T-cell (primary cell): Measurements from ENCODE around the gene C2orf42. TPM values are rescaled to one million over a fixed set of nuclear protein-coding genes. Genes with fewer than 3 reads are reported as not detected.

Source experiments
- ATAC-seq, 4 experiments: fragments of 200-7000 bp in 3 of 4; fragments of 150-1000 bp in 1 of 4; cut with Tn5 transposase; replicated peaks in 1 of 4; 1 replicate in 3 of 4; 2 replicates in 1 of 4; pipeline ENCODE4 v1.10.0; 2021; ENCODE audit warnings: moderate library complexity in 3 of 4, mild to moderate bottlenecking in 2 of 4, moderate number of reproducible peaks in 1 of 4
- CTCF ChIA-PET, 2 donors: fragments of 300-600 bp; sonication (Branson Sonifier 250); formaldehyde crosslinking; loops; one replicate each; lab custom pipeline; 2022; ENCODE audit warnings: antibody characterized with exemption in 2 of 2; lab: Charles Lee
- POLR2A ChIA-PET, 2 donors: fragments of 300-600 bp; sonication (Branson Sonifier 250); formaldehyde crosslinking; loops; one replicate each; lab custom pipeline; 2022; ENCODE audit warnings: antibody characterized with exemption in 2 of 2; lab: Charles Lee
- DNase-seq, 35 experiments: peaks; one replicate each; pipeline versions ENCODE4 v3.0.0 to v3.0.0-alpha.2; 2013 to 2023
- H3K27ac ChIP-seq: one replicate; pipeline ENCODE4 v1.5.1; 2013; ENCODE audit warnings: low read length
- H3K27me3 ChIP-seq, 2 experiments: replicated peaks in 1 of 2; 1 replicate in 1 of 2; 2 replicates in 1 of 2; pipeline versions ENCODE4 v1.6.1 to v1.7.0; 2013; ENCODE audit warnings: low read length in 1 of 2, mixed read lengths in 1 of 2; ENCODE audit not compliant: control insufficient read depth in 2 of 2, insufficient read depth in 2 of 2; ENCODE audit errors: extremely low read depth in 1 of 2
- H3K36me3 ChIP-seq, 2 donors: 1 replicate in 1 of 2; 2 replicates in 1 of 2; pipeline versions ENCODE4 v1.6.1 to v1.7.0; 2013; ENCODE audit warnings: low read length in 1 of 2; ENCODE audit not compliant: control insufficient read depth in 2 of 2, insufficient read depth in 1 of 2; ENCODE audit errors: extremely low read depth in 1 of 2
- H3K4me1 ChIP-seq, 2 experiments: 1 replicate in 1 of 2; 2 replicates in 1 of 2; pipeline versions ENCODE4 v1.6.1 to v1.7.0; 2013; ENCODE audit warnings: low read length in 2 of 2, mixed read lengths in 1 of 2; ENCODE audit not compliant: insufficient read depth in 2 of 2, control insufficient read depth in 1 of 2; ENCODE audit errors: extremely low read depth in 1 of 2
- H3K4me3 ChIP-seq, 2 donors: 1 replicate in 1 of 2; 2 replicates in 1 of 2; pipeline versions ENCODE4 v1.5.1 to v1.7.0; 2013; ENCODE audit warnings: mild to moderate bottlenecking in 2 of 2, low read length in 1 of 2, moderate library complexity in 1 of 2; ENCODE audit not compliant: control insufficient read depth in 1 of 2; ENCODE audit errors: extremely low read depth in 1 of 2
- H3K9me3 ChIP-seq: 2 replicates; pipeline ENCODE4 v1.7.0; 2013
- H3K27ac Mint-ChIP-seq, 2 donors: one replicate each; pipeline ENCODE4 v1.8.0; 2020 to 2021; ENCODE audit warnings: mild to moderate bottlenecking in 2 of 2, mixed read lengths in 2 of 2
- H3K27me3 Mint-ChIP-seq, 2 donors: one replicate each; pipeline ENCODE4 v1.8.0; 2021 to 2022; ENCODE audit warnings: mixed read lengths in 2 of 2
- H3K36me3 Mint-ChIP-seq: one replicate; pipeline ENCODE4 v1.8.0; 2021; ENCODE audit warnings: mixed read lengths
- H3K4me1 Mint-ChIP-seq, 3 donors: one replicate each; pipeline ENCODE4 v1.8.0; 2020 to 2022; ENCODE audit warnings: mixed read lengths in 3 of 3, mild to moderate bottlenecking in 1 of 3
- H3K4me3 Mint-ChIP-seq, 3 donors: one replicate each; pipeline ENCODE4 v1.8.0; 2020 to 2022; ENCODE audit warnings: mild to moderate bottlenecking in 3 of 3, mixed read lengths in 3 of 3, moderate library complexity in 3 of 3
- H3K9me3 Mint-ChIP-seq, 3 donors: one replicate each; pipeline ENCODE4 v1.8.0; 2020 to 2022; ENCODE audit warnings: mixed read lengths in 3 of 3
- WGBS: methylation state at CpG from one replicate; pipeline ENCODE4 v1.1.5; 2013; ENCODE audit warnings: missing lambda C conversion rate; ENCODE audit not compliant: insufficient coverage; 5-methylcytosine and 5-hydroxymethylcytosine counted together
- total RNA-seq, 35 experiments: library from RNA in 6 of 35; stranded (reverse) in 6 of 35; fragments of 120-200 nt in 1 of 35; gene quantifications; one replicate each; pipeline versions ENCODE4 v1.2.1 to v1.2.4 and lab custom pipeline; 2013 to 2026

Gene C2orf42
- total RNA-seq, 5 donors from 2014 or later (not counting 1 experiment from before 2014, with no cell fraction given), result 23.3 to 45.9 (median 39.1) TPM

DNA sequence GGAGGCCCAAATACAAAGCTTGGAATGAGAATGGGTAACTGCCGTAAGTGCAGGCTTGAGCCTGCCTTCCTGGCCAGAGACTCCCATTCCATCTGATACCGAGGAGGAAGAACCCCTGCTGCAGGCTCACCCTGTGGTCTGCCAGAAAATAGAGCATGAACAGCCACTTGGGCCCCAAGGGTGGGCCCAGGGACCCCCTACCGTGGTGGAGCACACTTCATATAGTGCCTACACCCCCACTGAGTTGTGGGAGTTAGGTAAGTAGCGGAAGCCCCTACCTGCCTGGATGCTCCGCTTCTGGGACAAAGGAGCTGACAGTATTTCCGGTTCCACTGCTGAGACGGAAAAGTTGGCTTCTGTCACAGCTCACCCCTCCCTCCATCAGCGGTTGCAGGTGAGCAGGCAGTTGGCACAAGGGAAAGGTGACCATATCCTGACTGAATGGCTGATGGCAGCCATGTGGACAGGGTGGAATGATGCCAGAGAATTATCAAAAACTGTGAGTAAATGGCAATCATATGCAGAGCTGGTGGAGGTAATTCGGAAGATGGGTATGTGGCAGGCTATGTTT lies 11.5 kb upstream of the C2orf42 start:
- Mint-ChIP-seq H3K4me3 (no peak overlapping the region), H3K27ac (no peak overlapping the region), H3K36me3 (no peaks in the 10 kb centered on the region), H3K4me1 (no peaks in the 10 kb centered on the region), H3K27me3 (peaks cover 0 to 3% of the 10 kb centered on the region in 2 donors), H3K9me3 (no peaks in the 10 kb centered on the region)
- Histone ChIP-seq H3K27ac (no peak overlapping the region), H3K36me3 (no peaks in the 10 kb centered on the region), H3K9me3 (no peaks in the 10 kb centered on the region), H3K4me1 (no peaks in the 10 kb centered on the region), H3K27me3 (no peaks in the 10 kb centered on the region), H3K4me3 (no peak overlapping the region)
- DNase-seq (no peak), ATAC-seq (no peak)
- ChIA-PET CTCF (interaction anchor here in 1 of 2 donors (0.7 kb wide), 1 partner anchor 170 kb away, joined by 3 read pairs; no protein-coding TSS in a partner anchor), POLR2A (no interaction called here)
- WGBS, result 95% methylated on average over 2 of the region's 9 CpGs

DNA sequence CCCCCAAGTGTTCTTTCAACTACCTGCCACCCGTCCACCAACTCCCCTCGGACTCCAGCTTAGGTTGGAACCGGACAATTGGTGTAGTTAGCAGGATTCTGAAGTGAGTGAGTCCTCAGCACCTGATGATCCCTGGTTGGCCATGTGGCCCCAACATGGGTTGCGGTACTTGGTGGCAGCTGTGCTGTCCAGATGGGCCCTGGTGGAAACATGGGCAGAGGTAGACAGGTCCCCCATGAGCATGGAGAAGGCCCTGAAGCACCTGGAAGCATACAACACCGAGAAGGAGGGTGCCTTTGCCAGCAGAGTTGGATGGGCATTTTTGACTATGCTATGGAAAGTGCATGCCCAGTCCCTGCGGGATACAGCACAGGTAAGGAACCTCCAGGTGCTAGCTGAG lies 11.0 kb upstream of the C2orf42 start:
- no peak overlapping the region for H3K27ac ChIP-seq
- no peak for ATAC-seq
- no peak overlapping the region for H3K4me3 Mint-ChIP-seq
- DNase-seq, result no peak
- H3K9me3 ChIP-seq, result no peaks in the 10 kb centered on the region
- H3K27ac Mint-ChIP-seq, result no peak overlapping the region
- WGBS, result 96% methylated on average over 4 of the region's 6 CpGs
- H3K9me3 Mint-ChIP-seq, result no peaks in the 10 kb centered on the region
- no peaks in the 10 kb centered on the region for H3K36me3 ChIP-seq
- H3K4me1 ChIP-seq, result no peaks in the 10 kb centered on the region
- no peak overlapping the region for H3K4me3 ChIP-seq
- H3K36me3 Mint-ChIP-seq, result no peaks in the 10 kb centered on the region
- POLR2A ChIA-PET, result no interaction called here
- CTCF ChIA-PET, result no interaction called here
- peaks cover 0 to 3% of the 10 kb centered on the region in 2 donors for H3K27me3 Mint-ChIP-seq
- H3K4me1 Mint-ChIP-seq, result no peaks in the 10 kb centered on the region
- no peaks in the 10 kb centered on the region for H3K27me3 ChIP-seq

DNA sequence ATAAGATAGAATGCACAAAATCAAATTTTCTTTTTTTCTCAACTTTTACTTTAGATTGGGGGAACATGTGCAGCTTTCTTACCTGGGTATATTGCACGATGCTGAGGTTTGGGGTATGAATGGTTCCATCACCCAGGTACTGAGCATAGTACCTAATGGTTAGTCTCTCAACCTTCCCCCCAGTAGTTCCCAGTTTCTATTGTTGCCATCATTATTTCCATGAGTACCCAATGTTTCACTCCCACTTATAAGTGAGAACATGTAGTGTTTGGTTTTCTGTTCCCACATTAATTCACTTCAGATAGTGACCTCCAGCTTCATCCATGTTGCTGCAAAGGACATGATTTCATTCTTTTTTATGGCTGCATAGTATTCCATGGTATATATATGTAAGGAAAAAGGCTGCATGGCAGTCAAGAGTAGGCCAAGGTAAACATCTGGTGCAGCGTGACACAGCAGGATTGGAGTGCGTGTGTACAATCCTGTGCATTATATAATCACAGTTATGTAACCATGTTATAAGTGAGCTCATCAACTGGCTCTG lies 10.5 kb upstream of the C2orf42 start:
- Mint-ChIP-seq H3K27me3 (peaks cover 0 to 3% of the 10 kb centered on the region in 2 donors), H3K4me3 (no peak overlapping the region), H3K4me1 (no peaks in the 10 kb centered on the region), H3K36me3 (no peaks in the 10 kb centered on the region), H3K27ac (no peak overlapping the region), H3K9me3 (no peaks in the 10 kb centered on the region)
- Histone ChIP-seq H3K4me1 (no peaks in the 10 kb centered on the region), H3K9me3 (no peaks in the 10 kb centered on the region), H3K27ac (no peak overlapping the region), H3K27me3 (no peaks in the 10 kb centered on the region), H3K36me3 (no peaks in the 10 kb centered on the region), H3K4me3 (no peak overlapping the region)
- WGBS, result no CpG with 5 or more reads among the region's 3 CpGs
- ChIA-PET CTCF (no interaction called here), POLR2A (no interaction called here)
- DNase-seq, result no peak
- ATAC-seq, result no peak

GRCh38 chr2:70199320-70199864 lies 8.6 kb upstream of the C2orf42 start:
- Mint-ChIP-seq H3K4me3 (no peak overlapping the region), H3K9me3 (no peaks in the 10 kb centered on the region), H3K27ac (no peak overlapping the region), H3K36me3 (no peaks in the 10 kb centered on the region), H3K27me3 (peaks cover 0 to 3% of the 10 kb centered on the region in 2 donors), H3K4me1 (no peaks in the 10 kb centered on the region)
- no peaks in the 10 kb centered on the region for H3K27me3 ChIP-seq
- H3K27ac ChIP-seq, result no peak overlapping the region
- ChIA-PET CTCF (interaction anchor here in 1 of 2 donors (0.5 kb wide), 1 partner anchor 10 kb away, joined by 3 read pairs; no protein-coding TSS in a partner anchor), POLR2A (no interaction called here)
- H3K36me3 ChIP-seq, result no peaks in the 10 kb centered on the region
- WGBS, result 77% methylated on average over 3 of the region's 4 CpGs
- DNase-seq (no peak), ATAC-seq (no peak)
- H3K9me3 ChIP-seq, result no peaks in the 10 kb centered on the region
- no peaks in the 10 kb centered on the region for H3K4me1 ChIP-seq
- H3K4me3 ChIP-seq, result no peak overlapping the region

- 93% methylated on average over 2 of the region's 5 CpGs for WGBS
- peaks cover 17 to 24% (median 22%) of the 10 kb centered on the region in 3 donors for H3K4me1 Mint-ChIP-seq
- no peaks in the 10 kb centered on the region for H3K9me3 ChIP-seq
- H3K27ac ChIP-seq, result no peak overlapping the region
- ATAC-seq (no peak), DNase-seq (no peak)
- no peaks in the 10 kb centered on the region for H3K27me3 Mint-ChIP-seq
- H3K4me3 Mint-ChIP-seq, result no peak overlapping the region
- H3K36me3 Mint-ChIP-seq, result peaks cover 3% of the 10 kb centered on the region
- ChIA-PET POLR2A (interaction anchor here (0.6 to 2.9 kb wide), 5 partner anchors 13 to 771 kb away, joined by 3 to 29 read pairs (median 3); partner anchors contain the start of gene MXD1 (in 1 of the 2)), CTCF (interaction anchor here in 1 of 2 donors (0.7 to 1.0 kb wide), 2 partner anchors 11 to 65 kb away, joined by 4 read pairs; partner anchors contain the start of gene PCYOX1)
- H3K27me3 ChIP-seq, result no peaks in the 10 kb centered on the region
- peaks cover 7 to 8% of the 10 kb centered on the region in 2 experiments for H3K4me1 ChIP-seq
- no peaks in the 10 kb centered on the region for H3K36me3 ChIP-seq
- no peaks in the 10 kb centered on the region for H3K9me3 Mint-ChIP-seq
- H3K4me3 ChIP-seq, result no peak overlapping the region
- no peak overlapping the region for H3K27ac Mint-ChIP-seq
Observed at GRCh38 chr2:70192516-70192915, 1.7 kb upstream of the C2orf42 start.

- Mint-ChIP-seq H3K27ac (peak overlapping the region; percentile 98 to 99), H3K4me3 (peak overlapping the region; percentile 88 to 97 (median 91)), H3K4me1 (peaks cover 17 to 24% (median 22%) of the 10 kb centered on the region in 3 donors), H3K27me3 (no peaks in the 10 kb centered on the region), H3K36me3 (peaks cover 3% of the 10 kb centered on the region), H3K9me3 (no peaks in the 10 kb centered on the region)
- H3K4me1 ChIP-seq, result peaks cover 7 to 8% of the 10 kb centered on the region in 2 experiments
- DNase-seq (no peak), ATAC-seq (no peak)
- H3K36me3 ChIP-seq, result no peaks in the 10 kb centered on the region
- POLR2A ChIA-PET, result interaction anchor here (0.6 to 2.9 kb wide), 13 partner anchors 48 to 759 kb away, joined by 3 to 29 read pairs (median 4); partner anchors contain the start of genes MXD1 (in 1 of the 2), PCYOX1 (in 1 of the 2), SNRPG (in 1 of the 2) and TIA1 (in 1 of the 2)
- no peaks in the 10 kb centered on the region for H3K27me3 ChIP-seq
- H3K27ac ChIP-seq, result peak overlapping the region; percentile 95
- WGBS, result 92% methylated on average over 2 of the region's 13 CpGs
- no peaks in the 10 kb centered on the region for H3K9me3 ChIP-seq
- H3K4me3 ChIP-seq, result peak overlapping the region in 1 of 2 donors; percentile 73
- CTCF ChIA-PET, result interaction anchor here (0.9 to 1.9 kb wide), 13 partner anchors 12 to 754 kb away, joined by 3 to 21 read pairs (median 4); partner anchors contain the start of genes MXD1 (in 1 of the 2), NFU1 (in 1 of the 2) and SNRNP27 (in 1 of the 2)
Observed at GRCh38 chr2:70191244-70191735, 471 bp upstream of the C2orf42 start.
